Parathyroid adenoma (tissue), 2 donors: ENCODE measurements around the gene EXOC7.

Source experiments
- H2AFZ ChIP-seq: fragments of 300-600 bp; sonication (generic); one replicate; pipeline ENCODE4 v1.7.0; 2017; ENCODE audit warnings: antibody characterized with exemption, mild to moderate bottlenecking
- H3K27ac ChIP-seq: fragments of 300-600 bp; sonication (generic); one replicate; pipeline ENCODE4 v1.7.0; 2017
- H3K27me3 ChIP-seq: fragments of 300-600 bp; sonication (generic); one replicate; pipeline ENCODE4 v1.7.0; 2017; ENCODE audit warnings: low read length; ENCODE audit not compliant: control insufficient read depth, insufficient read depth
- H3K36me3 ChIP-seq: fragments of 300-600 bp; sonication (generic); one replicate; pipeline ENCODE4 v1.7.0; 2017; ENCODE audit warnings: low read length; ENCODE audit not compliant: control insufficient read depth, insufficient read depth
- H3K4me1 ChIP-seq: fragments of 300-600 bp; sonication (generic); one replicate; pipeline ENCODE4 v1.7.0; 2017; ENCODE audit warnings: control low read depth
- H3K4me2 ChIP-seq: fragments of 300-600 bp; sonication (generic); one replicate; pipeline ENCODE4 v1.7.0; 2017; ENCODE audit warnings: low read length
- H3K4me3 ChIP-seq: fragments of 300-600 bp; sonication (generic); one replicate; pipeline ENCODE4 v1.7.0; 2017; ENCODE audit warnings: low read depth, low read length
- H3K79me2 ChIP-seq: fragments of 300-600 bp; sonication (generic); one replicate; pipeline ENCODE4 v1.7.0; 2017; ENCODE audit warnings: control low read depth
- H3K9ac ChIP-seq: fragments of 300-600 bp; sonication (generic); one replicate; pipeline ENCODE4 v1.7.0; 2017; ENCODE audit warnings: mild to moderate bottlenecking
- H3K9me3 ChIP-seq: fragments of 300-600 bp; sonication (generic); one replicate; pipeline ENCODE4 v1.7.0; 2017; ENCODE audit warnings: low read length; ENCODE audit not compliant: control insufficient read depth
- TF ChIP-seq, protein P1 (sequence below): fragments of 300-600 bp; sonication (generic); IDR thresholded peaks from one replicate; pipeline ENCODE4 v1.7.0; 2017; ENCODE audit warnings: antibody characterized with exemption, mild to moderate bottlenecking
- donor health status: primary hyperparathyroidism.

Gene EXOC7

DNA sequence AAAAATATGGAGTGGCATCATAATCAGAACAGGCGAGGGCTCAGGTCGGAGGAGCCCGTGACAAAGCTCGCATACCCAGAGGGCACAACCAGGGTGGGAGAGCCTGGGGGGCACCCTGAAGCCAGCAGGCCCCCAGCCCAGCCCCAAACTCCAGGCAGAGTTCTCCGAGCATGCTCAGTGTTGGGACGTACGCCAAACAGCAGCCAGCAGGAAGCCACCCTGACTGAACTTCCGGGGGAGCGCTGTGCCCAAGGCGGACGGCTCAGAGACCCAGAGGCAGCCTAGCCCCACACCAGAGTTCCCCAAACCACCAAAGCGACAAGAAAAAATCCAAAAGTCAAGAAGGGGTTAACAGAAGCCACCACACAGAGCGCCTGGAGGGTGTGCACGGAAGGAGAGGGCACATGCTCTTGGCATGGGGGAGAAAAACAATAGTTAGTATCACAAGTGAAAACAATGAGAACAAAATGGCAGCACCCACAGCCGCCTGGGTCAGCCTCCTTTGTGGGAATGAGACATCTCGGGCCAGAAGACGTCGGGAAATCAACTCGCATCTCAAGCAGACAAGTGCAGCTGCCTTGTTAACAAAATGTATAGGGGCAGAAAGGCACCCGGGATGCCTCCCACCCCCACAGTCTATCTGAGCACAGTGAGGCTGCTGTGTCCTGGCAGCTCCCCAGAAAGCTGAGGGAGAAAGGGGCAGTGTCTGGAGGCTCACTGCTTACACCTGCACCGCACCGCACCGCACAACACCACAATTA is 11.9 kb downstream of the EXOC7 start:
- Histone ChIP-seq H3K4me1 (no peaks in the 10 kb centered on the region), H3K9me3 (no peaks in the 10 kb centered on the region), H3K9ac (no peak overlapping the region), H3K79me2 (no peaks in the 10 kb centered on the region), H3K4me2 (no peak overlapping the region), H3K27ac (no peak overlapping the region), H3K36me3 (no peaks in the 10 kb centered on the region), H3K4me3 (no peak overlapping the region), H3K27me3 (no peaks in the 10 kb centered on the region), H2AFZ (no peak overlapping the region)
- TF ChIP-seq, protein P1, sequence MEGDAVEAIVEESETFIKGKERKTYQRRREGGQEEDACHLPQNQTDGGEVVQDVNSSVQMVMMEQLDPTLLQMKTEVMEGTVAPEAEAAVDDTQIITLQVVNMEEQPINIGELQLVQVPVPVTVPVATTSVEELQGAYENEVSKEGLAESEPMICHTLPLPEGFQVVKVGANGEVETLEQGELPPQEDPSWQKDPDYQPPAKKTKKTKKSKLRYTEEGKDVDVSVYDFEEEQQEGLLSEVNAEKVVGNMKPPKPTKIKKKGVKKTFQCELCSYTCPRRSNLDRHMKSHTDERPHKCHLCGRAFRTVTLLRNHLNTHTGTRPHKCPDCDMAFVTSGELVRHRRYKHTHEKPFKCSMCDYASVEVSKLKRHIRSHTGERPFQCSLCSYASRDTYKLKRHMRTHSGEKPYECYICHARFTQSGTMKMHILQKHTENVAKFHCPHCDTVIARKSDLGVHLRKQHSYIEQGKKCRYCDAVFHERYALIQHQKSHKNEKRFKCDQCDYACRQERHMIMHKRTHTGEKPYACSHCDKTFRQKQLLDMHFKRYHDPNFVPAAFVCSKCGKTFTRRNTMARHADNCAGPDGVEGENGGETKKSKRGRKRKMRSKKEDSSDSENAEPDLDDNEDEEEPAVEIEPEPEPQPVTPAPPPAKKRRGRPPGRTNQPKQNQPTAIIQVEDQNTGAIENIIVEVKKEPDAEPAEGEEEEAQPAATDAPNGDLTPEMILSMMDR: no peak

DNA sequence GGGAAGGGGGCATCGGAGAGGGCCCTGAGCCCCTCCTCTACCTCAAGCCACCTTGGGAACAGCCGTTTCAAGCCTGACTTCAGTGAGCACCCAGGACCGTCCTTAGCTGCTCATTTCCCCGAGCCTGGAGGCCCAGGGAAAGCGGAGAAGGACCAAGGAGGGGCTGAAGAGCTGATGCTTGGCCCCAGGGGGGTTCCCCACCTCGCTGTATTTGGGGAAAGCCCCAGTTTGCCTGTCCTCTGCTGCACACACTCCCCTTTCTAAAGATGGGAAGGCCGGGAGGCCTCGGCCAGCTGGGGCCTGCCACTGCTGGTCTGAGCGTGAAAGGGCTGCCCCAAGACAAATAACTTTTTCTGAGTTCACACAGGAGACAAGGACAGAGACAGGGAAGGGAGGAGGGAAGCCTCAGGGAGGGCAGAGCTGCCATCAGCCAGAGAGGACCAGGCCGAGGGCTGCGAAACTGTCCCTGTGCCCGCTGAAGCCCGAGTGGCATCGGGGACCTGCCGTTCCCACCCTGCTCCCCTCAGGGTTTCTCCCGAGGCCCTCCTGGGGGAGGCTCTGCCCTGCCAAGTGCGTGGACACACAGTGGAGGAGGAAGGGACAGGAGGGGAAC is 13.0 kb downstream of the EXOC7 start:
- no peaks in the 10 kb centered on the region for H3K36me3 ChIP-seq
- H3K9me3 ChIP-seq: no peaks in the 10 kb centered on the region
- no peak overlapping the region for H3K4me2 ChIP-seq
- H3K4me1 ChIP-seq: no peaks in the 10 kb centered on the region
- H3K4me3 ChIP-seq: no peak overlapping the region
- H3K79me2 ChIP-seq: no peaks in the 10 kb centered on the region
- TF ChIP-seq, protein P1: no peak
- H3K9ac ChIP-seq: no peak overlapping the region
- no peak overlapping the region for H2AFZ ChIP-seq
- no peak overlapping the region for H3K27ac ChIP-seq
- H3K27me3 ChIP-seq: no peaks in the 10 kb centered on the region

DNA sequence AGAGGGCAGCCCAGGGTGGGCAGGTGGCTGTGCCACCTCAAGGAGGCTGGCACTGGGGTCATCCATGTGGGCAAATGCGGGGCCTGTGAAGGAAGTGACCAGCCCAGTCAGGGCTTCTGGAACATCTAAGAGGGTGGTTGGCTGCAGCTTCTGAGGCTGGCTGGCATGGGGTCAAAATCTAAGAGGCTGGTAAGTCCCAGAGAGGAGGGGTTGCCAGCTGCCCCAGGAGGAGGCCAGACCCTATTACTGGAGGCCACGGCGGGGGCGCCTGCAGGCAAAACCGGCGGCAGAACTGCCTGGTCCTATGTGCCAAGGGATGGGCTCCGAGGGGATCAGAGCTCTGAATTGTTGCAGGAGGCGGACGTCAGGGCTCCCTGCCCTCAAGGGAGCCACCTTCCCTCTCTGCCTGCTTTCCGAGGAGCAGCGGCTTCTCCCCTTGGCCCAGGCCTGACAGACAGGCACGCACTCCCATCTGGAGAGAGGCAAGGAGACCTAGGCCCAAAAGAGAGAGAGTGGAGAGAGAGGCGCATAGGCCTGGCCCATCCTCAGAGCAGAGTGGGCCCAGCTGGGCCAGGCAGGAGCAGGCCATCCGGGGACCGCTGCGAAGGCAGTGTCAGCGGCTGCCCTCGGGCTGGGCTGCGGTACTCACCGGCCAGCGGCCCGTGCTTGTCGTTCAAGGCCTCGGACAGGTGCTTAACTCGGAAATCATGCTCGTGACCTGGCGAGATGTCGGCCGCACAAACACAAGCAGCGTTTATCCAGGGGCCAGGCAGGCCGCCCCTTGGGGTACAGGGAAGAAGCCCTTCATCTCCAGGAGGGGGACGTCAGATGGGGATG is 13.7 kb downstream of the EXOC7 start:
- Histone ChIP-seq H3K4me3 (no peak overlapping the region), H3K9ac (no peak overlapping the region), H3K9me3 (no peaks in the 10 kb centered on the region), H3K4me1 (no peaks in the 10 kb centered on the region), H2AFZ (no peak overlapping the region), H3K27ac (no peak overlapping the region), H3K36me3 (no peaks in the 10 kb centered on the region), H3K4me2 (no peak overlapping the region), H3K27me3 (no peaks in the 10 kb centered on the region), H3K79me2 (no peaks in the 10 kb centered on the region)
- TF ChIP-seq, protein P1: no peak

DNA sequence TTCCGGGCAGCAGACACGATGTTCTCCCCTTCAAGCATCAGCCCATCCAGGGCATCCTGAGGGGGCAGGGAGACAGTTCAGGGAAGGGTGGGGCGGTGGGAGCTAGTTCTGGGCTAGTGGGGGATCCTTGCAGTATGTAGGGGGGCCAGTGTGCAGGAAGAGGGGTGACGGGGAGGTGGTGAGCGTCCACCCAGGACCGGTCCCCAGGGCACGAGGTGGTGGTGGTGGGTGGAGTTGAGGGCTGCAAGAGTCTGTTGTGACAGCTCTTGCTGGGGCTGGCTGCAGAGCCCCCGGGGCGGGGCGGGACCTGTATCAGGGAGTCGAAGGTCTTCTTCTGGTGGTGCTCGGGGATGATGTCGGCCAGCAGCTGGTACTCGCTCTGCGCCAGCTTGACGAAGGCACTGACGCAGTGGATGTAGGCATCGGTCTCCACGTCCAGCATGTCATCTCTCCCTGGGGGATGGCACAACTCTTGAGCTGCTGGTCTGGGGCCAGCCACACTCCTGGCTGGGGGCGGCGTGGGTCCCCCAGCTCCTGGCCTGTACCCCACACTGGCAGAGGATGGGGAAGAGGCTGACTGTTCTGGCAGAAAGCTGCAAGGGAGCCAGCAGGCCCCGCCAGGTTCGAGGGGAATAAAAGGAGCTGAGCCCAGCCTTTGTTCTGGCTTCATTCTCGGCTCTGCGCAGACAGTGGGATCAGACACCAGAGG is 14.6 kb downstream of the EXOC7 start:
- no peak overlapping the region for H3K4me3 ChIP-seq
- no peaks in the 10 kb centered on the region for H3K4me1 ChIP-seq
- H3K27ac ChIP-seq: no peak overlapping the region

More for the DNA sequence above, 14.6 kb downstream of the EXOC7 start:
- no peak overlapping the region for H3K9ac ChIP-seq
- H3K27me3 ChIP-seq: no peaks in the 10 kb centered on the region
- no peak overlapping the region for H3K4me2 ChIP-seq
- H3K36me3 ChIP-seq: no peaks in the 10 kb centered on the region
- H3K79me2 ChIP-seq: no peaks in the 10 kb centered on the region
- TF ChIP-seq, protein P1: no peak
- H3K9me3 ChIP-seq: no peaks in the 10 kb centered on the region
- H2AFZ ChIP-seq: no peak overlapping the region
